ENCODE data around the gene IGSF21.
A peak's percentile ranks its signal among the peaks of the same experiment; 100 is the strongest.

IGSF21 gene

GRCh38 chr1:18097206-18097605, 10.4 kb upstream of the IGSF21 start:
- DNase-seq: no peak

GRCh38 chr1:18099026-18099425, 8.6 kb upstream of the IGSF21 start:
- no peak for DNase-seq

GRCh38 chr1:18100060-18100459, 7.5 kb upstream of the IGSF21 start:
- DNase-seq: no peak

GRCh38 chr1:18100491-18101063, 7.0 kb upstream of the IGSF21 start:
- peak; percentile 65 for DNase-seq

GRCh38 chr1:18101508-18101907, 6.1 kb upstream of the IGSF21 start:
- no peak for DNase-seq

GRCh38 chr1:18103788-18104421, 3.7 kb upstream of the IGSF21 start:
- no peak for DNase-seq

GRCh38 chr1:18104546-18105100, 3.0 kb upstream of the IGSF21 start:
- DNase-seq: no peak

- DNase-seq: no peak
Measured at GRCh38 chr1:18105196-18105595, 2.4 kb upstream of the IGSF21 start.

GRCh38 chr1:18108299-18109057, 880 bp downstream of the IGSF21 start:
- no peak for DNase-seq

- DNase-seq: no peak
Measured at GRCh38 chr1:18109058-18109755, 1.6 kb downstream of the IGSF21 start.

GRCh38 chr1:18109756-18110597, 2.4 kb downstream of the IGSF21 start:
- no peak for DNase-seq

GRCh38 chr1:18110598-18110939, 3.0 kb downstream of the IGSF21 start:
- no peak for DNase-seq

- no peak for DNase-seq
Measured at GRCh38 chr1:18110968-18111367, 3.4 kb downstream of the IGSF21 start.

GRCh38 chr1:18111605-18112297, 4.2 kb downstream of the IGSF21 start:
- no peak for DNase-seq

GRCh38 chr1:18112611-18113010, 5.0 kb downstream of the IGSF21 start:
- no peak for DNase-seq

GRCh38 chr1:18114726-18115410, 7.3 kb downstream of the IGSF21 start:
- no peak for DNase-seq

GRCh38 chr1:18116777-18117176, 9.2 kb downstream of the IGSF21 start:
- no peak for DNase-seq

GRCh38 chr1:18118078-18118477, 10.5 kb downstream of the IGSF21 start:
- no peak for DNase-seq

GRCh38 chr1:18118491-18118890, 10.9 kb downstream of the IGSF21 start:
- no peak for DNase-seq

- no peak for DNase-seq
Measured at GRCh38 chr1:18119289-18119688, 11.7 kb downstream of the IGSF21 start.
